Spleen (tissue), 11 donors: ENCODE results near the gene PER3. TPM values are rescaled to one million over a fixed set of nuclear protein-coding genes. Genes with fewer than 3 reads are reported as not detected.

Experiments
- DNase-seq: peaks from one replicate; pipeline ENCODE4 v3.0.0-alpha.2; 2020
- H3K27ac ChIP-seq, 8 donors: fragments of 200-600 bp; sonication (generic) in 7 of 8; 1 replicate in 4 of 8; 2 replicates in 4 of 8; pipeline versions ENCODE4 v1.5.0 to v1.8.0; 2016 to 2021; ENCODE audit warnings: inconsistent platforms in 4 of 8, mild to moderate bottlenecking in 4 of 8, moderate library complexity in 1 of 8
- H3K27me3 ChIP-seq, 7 donors: fragments of 200-600 bp; sonication (generic) in 6 of 7; replicated peaks in 1 of 7; 1 replicate in 4 of 7; 2 replicates in 3 of 7; pipeline versions ENCODE4 v1.5.0 to v1.8.0; 2016 to 2021; ENCODE audit warnings: inconsistent platforms in 3 of 7, mild to moderate bottlenecking in 1 of 7
- H3K36me3 ChIP-seq, 6 donors: fragments of 200-600 bp; sonication (generic) in 5 of 6; 1 replicate in 4 of 6; 2 replicates in 2 of 6; pipeline versions ENCODE4 v1.5.0 to v1.8.0; 2016 to 2021; ENCODE audit warnings: inconsistent platforms in 2 of 6
- H3K4me1 ChIP-seq, 6 donors: fragments of 200-600 bp; sonication (generic) in 5 of 6; 1 replicate in 3 of 6; 2 replicates in 3 of 6; pipeline versions ENCODE4 v1.5.0 to v1.8.0; 2016 to 2021; ENCODE audit warnings: inconsistent platforms in 3 of 6
- H3K4me3 ChIP-seq, 8 donors: fragments of 200-600 bp; sonication (generic) in 7 of 8; 1 replicate in 4 of 8; 2 replicates in 4 of 8; pipeline versions ENCODE4 v1.5.0 to v1.8.0; 2016 to 2021; ENCODE audit warnings: inconsistent platforms in 4 of 8, mild to moderate bottlenecking in 4 of 8, moderate library complexity in 2 of 8
- H3K9me3 ChIP-seq, 8 donors: fragments of 200-600 bp; sonication (generic) in 7 of 8; 1 replicate in 4 of 8; 2 replicates in 4 of 8; pipeline versions ENCODE4 v1.5.0 to v1.8.0; 2016 to 2021; ENCODE audit warnings: inconsistent platforms in 4 of 8
- CTCF ChIP-seq, 11 experiments: fragments of 200-600 bp in 7 of 11; fragments of 450-650 bp in 4 of 11; sonication (generic) in 4 of 11; IDR thresholded peaks in 8 of 11; conservative IDR thresholded peaks in 3 of 11; 1 replicate in 7 of 11; 2 replicates in 4 of 11; pipeline versions ENCODE4 v1.4.0 to v1.8.0; 2016 to 2021; ENCODE audit warnings: antibody characterized with exemption in 11 of 11, inconsistent platforms in 4 of 11, mild to moderate bottlenecking in 1 of 11
- POLR2A ChIP-seq, 3 donors: fragments of 450-650 bp; IDR thresholded peaks; one replicate each; pipeline ENCODE4 v1.5.1; 2017; ENCODE audit warnings: antibody characterized with exemption in 3 of 3, mild to moderate bottlenecking in 1 of 3
- POLR2AphosphoS5 ChIP-seq, 3 donors: sonication (generic); formaldehyde crosslinking; IDR thresholded peaks; one replicate each; pipeline ENCODE4 v1.5.1; 2017; ENCODE audit warnings: antibody characterized with exemption in 3 of 3
- WGBS, 5 donors: extraction: QIAGEN DNeasy Blood & Tissue Kit in 3 of 5; methylation state at CpG; one replicate each; pipeline versions ENCODE4 v1.1.5 to v1.1.7; 2013 to 2018; 5-methylcytosine and 5-hydroxymethylcytosine counted together
- intact Hi-C: fragments of 100-400 bp; cut with DNase I; formaldehyde crosslinking; loops from one replicate; pipeline ENCODE4 v1.15.0; 2023; ENCODE audit warnings: low total_unique reads
- polyA plus RNA-seq, 3 donors: library from polyadenylated mRNA; stranded (reverse); fragments of 200-250 nt; gene quantifications; one replicate each; pipeline ENCODE4 v1.2.1, GENCODE V29; 2013
- total RNA-seq, 7 donors: library from RNA; depleted of rRNA in 3 of 7; stranded (reverse); fragments of >200 nt in 3 of 7; fragmentation: NEBNext Ultra II Directional in 4 of 7; extraction: Animal tissue kit (Norgen Biotek cat#: 25700) in 4 of 7; gene quantifications; one replicate each; pipeline versions ENCODE4 v1.1.0 to v1.2.1, GENCODE V29; 2016 to 2021
- donor health status: healthy with polysubstance abuse.
- donor health status: DM: no; HTN: no; CAD: no; lungs with moderate emphysema.
- donor health status: DM: no; HTN: no; CAD: no.
- donor health status: Bipolar disorder and iron deficiency.
- donor health status: healthy.
- donor health status: DM: no; HTN: no; CAD: no.
- donor health status: DM: yes; HTN: yes; CAD: no.

The PER3 gene
- total and polyA plus RNA-seq, 10 donors = 1.7 to 17.5 (median 9.2) TPM

DNA sequence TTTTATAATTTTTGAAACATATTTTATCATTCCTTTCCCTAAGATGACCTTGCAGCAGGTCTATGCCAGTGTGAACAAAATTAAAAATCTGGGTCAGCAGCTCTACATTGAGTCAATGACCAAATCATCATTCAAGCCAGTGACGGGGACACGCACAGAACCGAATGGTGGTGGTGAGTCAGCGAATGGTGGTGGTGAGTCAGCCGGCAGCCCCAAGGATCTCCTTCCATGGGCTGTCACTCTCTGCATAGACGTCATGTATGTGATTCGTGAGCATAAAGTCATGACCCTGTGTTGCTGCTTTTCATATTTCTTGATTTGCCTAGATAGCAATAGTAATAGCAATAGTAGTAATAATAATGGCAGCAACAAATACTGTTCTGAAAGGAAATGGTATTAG lies 26.3 kb downstream of the PER3 start:
- Histone ChIP-seq H3K36me3 (peaks cover 0 to 73% (median 35%) of the 10 kb centered on the region in 6 donors), H3K27ac (no peak overlapping the region), H3K4me1 (no peaks in the 10 kb centered on the region), H3K27me3 (no peaks in the 10 kb centered on the region), H3K9me3 (peaks cover 0 to 23% (median 16%) of the 10 kb centered on the region in 8 donors), H3K4me3 (no peak overlapping the region)
- 76 to 92% (median 79%) methylated on average over 7 of the region's 7 CpGs for WGBS, 5 donors
- intact Hi-C loops = no loop called here
- DNase-seq = no peak
- no peak for TF ChIP-seq POLR2A (IDR thresholded peaks at IDR 0.05)
- TF ChIP-seq POLR2AphosphoS5 (IDR thresholded peaks at IDR 0.05) = no peak
- no peak for TF ChIP-seq CTCF (IDR thresholded peaks at IDR 0.05 in 8 of 11, conservative IDR thresholded peaks at IDR 0.05 in 3 of 11)

DNA sequence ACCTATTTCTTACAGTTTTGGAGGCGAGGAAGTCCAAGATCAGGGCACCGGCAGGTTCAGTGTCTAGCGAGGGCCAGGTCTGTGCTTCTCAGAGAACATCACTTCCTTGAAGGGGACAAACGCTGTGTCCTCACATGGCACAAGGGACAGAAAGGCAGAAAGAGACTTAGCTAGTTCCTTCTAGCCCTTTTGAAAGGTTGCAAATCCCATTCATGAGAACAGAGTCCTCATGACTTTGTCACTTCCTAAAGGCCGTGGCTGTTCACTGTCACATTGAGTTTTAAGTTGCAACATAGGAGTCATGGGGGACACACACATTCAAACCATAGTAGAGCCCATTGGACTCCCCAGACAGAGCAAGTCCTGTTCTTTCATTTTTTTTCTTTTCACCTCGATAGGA lies 27.4 kb downstream of the PER3 start:
- H3K36me3 ChIP-seq = peaks cover 0 to 62% (median 27%) of the 10 kb centered on the region in 6 donors
- no peak overlapping the region for H3K27ac ChIP-seq
- no peaks in the 10 kb centered on the region for H3K4me1 ChIP-seq
- TF ChIP-seq POLR2AphosphoS5 (IDR thresholded peaks at IDR 0.05) (no peak), POLR2A (IDR thresholded peaks at IDR 0.05) (no peak), CTCF (IDR thresholded peaks at IDR 0.05 in 8 of 11, conservative IDR thresholded peaks at IDR 0.05 in 3 of 11) (no peak)
- no peak for DNase-seq
- H3K4me3 ChIP-seq = no peak overlapping the region
- H3K27me3 ChIP-seq = no peaks in the 10 kb centered on the region
- intact Hi-C loops = no loop called here
- peaks cover 0 to 23% (median 16%) of the 10 kb centered on the region in 8 donors for H3K9me3 ChIP-seq
- 80 to 93% (median 84%) methylated on average over 6 of the region's 6 CpGs for whole genome bisulfite sequencing, 5 donors

GRCh38 chr1:7813677-7814373 lies 29.7 kb downstream of the PER3 start:
- Histone ChIP-seq H3K4me1 (no peaks in the 10 kb centered on the region), H3K36me3 (peaks cover 0 to 52% (median 24%) of the 10 kb centered on the region in 6 donors), H3K9me3 (peaks cover 0 to 23% (median 16%) of the 10 kb centered on the region in 8 donors), H3K4me3 (no peak overlapping the region), H3K27ac (no peak overlapping the region), H3K27me3 (no peaks in the 10 kb centered on the region)
- WGBS, 5 donors = 94 to 100% (median 97%) methylated on average over 3 of the region's 3 CpGs
- intact Hi-C loops = no loop called here
- DNase-seq = no peak
- TF ChIP-seq CTCF (IDR thresholded peaks at IDR 0.05 in 8 of 11, conservative IDR thresholded peaks at IDR 0.05 in 3 of 11) (no peak), POLR2AphosphoS5 (IDR thresholded peaks at IDR 0.05) (no peak), POLR2A (IDR thresholded peaks at IDR 0.05) (no peak)

DNA sequence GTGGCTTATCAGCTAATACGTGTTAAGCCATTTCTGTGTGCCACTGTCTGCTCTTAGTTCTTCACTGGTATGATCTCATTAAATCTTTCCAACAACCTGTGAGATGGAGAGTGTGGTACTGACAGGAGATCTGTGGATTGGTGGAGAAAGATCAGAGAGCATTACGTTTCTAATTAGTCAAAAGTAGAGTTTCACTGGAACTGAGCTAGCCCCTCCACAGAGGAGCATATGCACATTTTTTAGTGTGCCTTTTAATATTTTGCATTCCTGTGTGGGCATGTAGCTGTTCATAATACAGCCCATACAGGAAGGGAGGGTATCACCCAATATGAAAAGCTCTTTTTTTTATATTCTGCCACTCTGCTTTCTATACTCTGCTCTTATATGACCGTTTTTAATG lies 37.2 kb downstream of the PER3 start:
- TF ChIP-seq CTCF (IDR thresholded peaks at IDR 0.05 in 8 of 11, conservative IDR thresholded peaks at IDR 0.05 in 3 of 11) (no peak), POLR2AphosphoS5 (IDR thresholded peaks at IDR 0.05) (no peak), POLR2A (IDR thresholded peaks at IDR 0.05) (no peak)
- Histone ChIP-seq H3K4me3 (no peak overlapping the region), H3K27ac (no peak overlapping the region), H3K36me3 (peaks cover 0 to 45% (median 23%) of the 10 kb centered on the region in 6 donors), H3K27me3 (no peaks in the 10 kb centered on the region), H3K9me3 (no peaks in the 10 kb centered on the region), H3K4me1 (peaks cover 0 to 8% (median 0%) of the 10 kb centered on the region in 6 donors)
- DNase-seq = no peak
- WGBS, 5 donors = 70 to 89% (median 81%) methylated on average over 3 of the region's 3 CpGs
- intact Hi-C loops = no loop called here
